MCF 10A (cell line): Measurements from ENCODE around the gene MICAL3. TPM values are rescaled to one million over a fixed set of nuclear protein-coding genes. Genes with fewer than 3 reads are reported as not detected.

Experiments used
- BruUV-seq: library from RNA; stranded (reverse); fragments of 400-500 nt; replicated peaks from 2 replicates; lab custom pipeline; 2021; lab: Mats Ljungman, UMichigan
- CTCF ChIA-PET: fragments of 300-600 bp; sonication (Branson Sonifier 250); formaldehyde crosslinking; extraction: SDS; loops from one replicate; lab custom pipeline; 2021; ENCODE audit warnings: antibody characterized with exemption, inconsistent platforms; lab: Yijun Ruan, JAX
- POLR2A ChIA-PET: fragments of 300-600, 350-650 bp; sonication (Branson Sonifier 250); formaldehyde crosslinking; extraction: SDS; loops from one replicate; lab custom pipeline; 2020; ENCODE audit warnings: antibody characterized with exemption, inconsistent platforms; lab: Yijun Ruan, JAX
- DNase-seq: peaks from one replicate; pipeline ENCODE4 v3.0.0-alpha.2; 2018; ENCODE audit not compliant: unreplicated experiment
- H3K27ac Mint-ChIP-seq: one replicate; pipeline ENCODE4 v1.8.0; 2022; ENCODE audit warnings: mild to moderate bottlenecking, low read depth, mixed read lengths; ENCODE audit not compliant: unreplicated experiment
- H3K27me3 Mint-ChIP-seq: one replicate; pipeline ENCODE4 v1.8.0; 2022; ENCODE audit warnings: mixed read lengths; ENCODE audit not compliant: insufficient read depth, unreplicated experiment
- H3K36me3 Mint-ChIP-seq: one replicate; pipeline ENCODE4 v1.8.0; 2022; ENCODE audit warnings: mild to moderate bottlenecking, moderate library complexity, mixed read lengths; ENCODE audit not compliant: insufficient read depth, unreplicated experiment
- H3K4me1 Mint-ChIP-seq: one replicate; pipeline ENCODE4 v1.8.0; 2022; ENCODE audit warnings: mixed read lengths; ENCODE audit not compliant: insufficient read depth, unreplicated experiment
- H3K4me3 Mint-ChIP-seq: one replicate; pipeline ENCODE4 v1.8.0; 2022; ENCODE audit warnings: mild to moderate bottlenecking, moderate library complexity, mixed read lengths; ENCODE audit not compliant: unreplicated experiment
- H3K9me3 Mint-ChIP-seq: one replicate; pipeline ENCODE4 v1.8.0; 2022; ENCODE audit warnings: mixed read lengths; ENCODE audit not compliant: unreplicated experiment
- CTCF ChIP-seq: fragments of 200-600 bp; IDR thresholded peaks from one replicate; pipeline ENCODE4 v1.8.0; 2022; ENCODE audit warnings: antibody characterized with exemption, mild to moderate bottlenecking; ENCODE audit not compliant: unreplicated experiment
- intact Hi-C: fragments of 100-400 bp; cut with micrococcal nuclease; formaldehyde crosslinking; loops from 2 replicates; pipeline ENCODE4 v1.14.1; 2022
- total RNA-seq: library from RNA; stranded (reverse); gene quantifications from 2 replicates; pipeline ENCODE4 v1.2.3, GENCODE V29; 2022

MICAL3 gene
- total RNA-seq, 1 experiment from 2014 or later: 54.1 TPM

GRCh38 chr22:17784776-17785175 is 239.6 kb downstream of the MICAL3 start:
- BruUV-seq: no TSS peak
- Mint-ChIP-seq H3K9me3 (no peaks in the 10 kb centered on the region), H3K27me3 (no peaks in the 10 kb centered on the region), H3K4me3 (no peak overlapping the region), H3K36me3 (peaks cover 5% of the 10 kb centered on the region), H3K27ac (no peak overlapping the region), H3K4me1 (peaks cover 30% of the 10 kb centered on the region)
- no peak for TF ChIP-seq CTCF
- ChIA-PET POLR2A (interaction anchor here (0.7 kb wide), 1 partner anchor 64 kb away, joined by 3 read pairs; no protein-coding TSS in a partner anchor), CTCF (interaction anchor here (0.6 to 3.8 kb wide), 4 partner anchors 14 to 225 kb away, joined by 3 to 36 read pairs (median 3); no protein-coding TSS in a partner anchor)
- intact Hi-C loops: loop anchor here (5.0 kb wide), 1 partner anchor 227 kb away; no protein-coding TSS in a partner anchor
- DNase-seq: no peak

GRCh38 chr22:17783773-17784480 is 240.4 kb downstream of the MICAL3 start:
- Mint-ChIP-seq H3K9me3 (no peaks in the 10 kb centered on the region), H3K27me3 (no peaks in the 10 kb centered on the region), H3K4me3 (no peak overlapping the region), H3K27ac (no peak overlapping the region), H3K4me1 (peaks cover 30% of the 10 kb centered on the region), H3K36me3 (no peaks in the 10 kb centered on the region)
- POLR2A ChIA-PET: no interaction called here
- no peak for TF ChIP-seq CTCF
- CTCF ChIA-PET: interaction anchor here (0.6 kb wide), 1 partner anchor 225 kb away, joined by 4 read pairs; no protein-coding TSS in a partner anchor
- no peak for DNase-seq
- intact Hi-C loops: no loop called here
- BruUV-seq: no TSS peak

GRCh38 chr22:17783312-17783711 is 241.0 kb downstream of the MICAL3 start:
- ChIA-PET CTCF (no interaction called here), POLR2A (no interaction called here)
- intact Hi-C loops: no loop called here
- no peak for TF ChIP-seq CTCF
- no peaks in the 10 kb centered on the region for H3K36me3 Mint-ChIP-seq
- BruUV-seq: no TSS peak
- no peak overlapping the region for H3K27ac Mint-ChIP-seq
- no peak for DNase-seq
- no peak overlapping the region for H3K4me3 Mint-ChIP-seq
- no peaks in the 10 kb centered on the region for H3K27me3 Mint-ChIP-seq
- H3K4me1 Mint-ChIP-seq: peaks cover 30% of the 10 kb centered on the region
- H3K9me3 Mint-ChIP-seq: no peaks in the 10 kb centered on the region

GRCh38 chr22:17782621-17783020 is 241.7 kb downstream of the MICAL3 start:
- CTCF ChIA-PET: interaction anchor here (0.6 kb wide), 1 partner anchor 37 kb away, joined by 3 read pairs; no protein-coding TSS in a partner anchor
- intact Hi-C loops: no loop called here

More at GRCh38 chr22:17782621-17783020, 241.7 kb downstream of the MICAL3 start:
- Mint-ChIP-seq H3K27me3 (no peaks in the 10 kb centered on the region), H3K4me1 (peaks cover 30% of the 10 kb centered on the region), H3K4me3 (no peak overlapping the region), H3K27ac (no peak overlapping the region), H3K9me3 (no peaks in the 10 kb centered on the region), H3K36me3 (no peaks in the 10 kb centered on the region)
- no peak for TF ChIP-seq CTCF
- no peak for DNase-seq
- no TSS peak for BruUV-seq
- POLR2A ChIA-PET: interaction anchor here (0.7 to 1.2 kb wide), 2 partner anchors 39 to 48 kb away, joined by 3 read pairs; no protein-coding TSS in a partner anchor
